Kidney glomerular epithelial cell (primary cell): ENCODE results near the gene TLE2.

Experiments used
- DNase-seq: peaks from one replicate; lab custom pipeline; 2025; lab: John Stamatoyannopoulos, UW

The TLE2 gene

GRCh38 chr19:3036119-3036976 lies 7.3 kb upstream of the TLE2 start:
- peak; percentile 78 for DNase-seq

GRCh38 chr19:3035542-3036118 lies 6.5 kb upstream of the TLE2 start:
- DNase-seq: peak; percentile 96

GRCh38 chr19:3034656-3035541 lies 5.8 kb upstream of the TLE2 start:
- DNase-seq: no peak

GRCh38 chr19:3034406-3034655 lies 5.3 kb upstream of the TLE2 start:
- DNase-seq: no peak

- no peak for DNase-seq
Measured at GRCh38 chr19:3033595-3034405, 4.7 kb upstream of the TLE2 start.

- no peak for DNase-seq
Measured at GRCh38 chr19:3031607-3031867, 2.5 kb upstream of the TLE2 start.

GRCh38 chr19:3028305-3029064 lies 595 bp downstream of the TLE2 start:
- no peak for DNase-seq

GRCh38 chr19:3027981-3028304 lies 1.1 kb downstream of the TLE2 start:
- DNase-seq: no peak

GRCh38 chr19:3027292-3027691 lies 1.8 kb downstream of the TLE2 start:
- DNase-seq: no peak

GRCh38 chr19:3026768-3027167 lies 2.3 kb downstream of the TLE2 start:
- no peak for DNase-seq

GRCh38 chr19:3025549-3025886 lies 3.6 kb downstream of the TLE2 start:
- DNase-seq: no peak

GRCh38 chr19:3024870-3025548 lies 4.1 kb downstream of the TLE2 start:
- DNase-seq: no peak

- DNase-seq: no peak
Measured at GRCh38 chr19:3024509-3024869, 4.6 kb downstream of the TLE2 start.

GRCh38 chr19:3020321-3020960 lies 8.6 kb downstream of the TLE2 start:
- DNase-seq: no peak

- no peak for DNase-seq
Measured at GRCh38 chr19:3019211-3019854, 9.7 kb downstream of the TLE2 start.

- DNase-seq: no peak
Measured at GRCh38 chr19:3017923-3018322, 11.2 kb downstream of the TLE2 start.

- DNase-seq: no peak
Measured at GRCh38 chr19:3015126-3016057, 13.7 kb downstream of the TLE2 start.

GRCh38 chr19:3014135-3014534 lies 14.9 kb downstream of the TLE2 start:
- DNase-seq: no peak

- no peak for DNase-seq
Measured at GRCh38 chr19:3013263-3013725, 15.8 kb downstream of the TLE2 start.
